Stimulated activated CD8-positive, alpha-beta memory T cell treated with anti-CD3 and anti-CD28 coated beads, Interleukin-2, amount 100 ng/mL, for 1 hour (primary cell): Measurements from ENCODE around the gene KIAA1328.

Source experiments
- DNase-seq, 2 donors: peaks; one replicate each; pipeline ENCODE4 v3.0.0-alpha.2; 2020; ENCODE audit warnings: low read depth in 2 of 2

KIAA1328 gene

DNA sequence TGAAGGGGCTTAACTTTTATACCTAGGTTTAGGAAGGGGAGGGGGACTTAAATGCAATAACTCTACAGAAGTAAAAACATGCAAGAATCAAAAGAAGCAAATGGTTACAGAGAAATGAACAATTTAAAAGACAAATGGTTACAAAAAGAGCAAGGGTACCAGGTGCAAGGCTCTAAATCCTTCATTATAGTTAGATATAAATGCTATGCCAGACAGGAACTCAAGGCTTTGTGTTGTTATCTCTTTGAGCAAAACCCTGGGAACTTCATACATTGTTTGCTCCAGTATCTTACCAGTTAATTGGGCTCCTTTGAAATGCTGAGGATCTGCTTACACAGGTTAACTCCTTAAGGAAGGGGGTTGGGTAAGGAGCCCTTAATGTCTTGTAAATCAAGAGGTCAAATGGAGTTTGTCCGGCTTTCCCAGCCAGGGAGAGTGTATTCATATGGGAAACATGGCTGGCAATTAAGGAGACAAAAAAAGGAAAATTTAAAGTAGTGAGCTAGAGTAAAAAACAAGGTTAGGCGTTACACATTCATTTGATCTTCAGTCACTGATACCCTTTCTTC is 389.2 kb downstream of the KIAA1328 start:
- no peak for DNase-seq

DNA sequence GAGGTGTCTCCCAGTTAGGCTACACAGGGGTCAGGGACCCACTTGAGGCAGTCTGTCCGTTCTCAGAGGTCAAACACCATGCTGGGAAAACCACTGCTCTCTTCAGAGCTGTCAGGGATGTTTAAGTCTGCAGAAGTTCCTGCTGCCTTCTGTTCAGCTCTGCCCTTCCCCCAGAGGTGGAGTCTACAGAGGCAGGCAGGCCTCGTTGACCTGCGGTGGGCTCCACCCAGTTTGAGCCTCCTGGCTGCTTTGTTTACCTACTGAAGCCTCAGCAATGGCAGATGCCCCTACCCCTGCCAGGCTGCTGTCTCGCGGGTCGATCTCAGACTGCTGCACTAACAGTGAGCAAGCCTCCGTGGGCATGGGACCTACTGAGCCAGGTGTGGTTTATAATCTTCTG is 390.3 kb downstream of the KIAA1328 start:
- DNase-seq, result no peak

DNA sequence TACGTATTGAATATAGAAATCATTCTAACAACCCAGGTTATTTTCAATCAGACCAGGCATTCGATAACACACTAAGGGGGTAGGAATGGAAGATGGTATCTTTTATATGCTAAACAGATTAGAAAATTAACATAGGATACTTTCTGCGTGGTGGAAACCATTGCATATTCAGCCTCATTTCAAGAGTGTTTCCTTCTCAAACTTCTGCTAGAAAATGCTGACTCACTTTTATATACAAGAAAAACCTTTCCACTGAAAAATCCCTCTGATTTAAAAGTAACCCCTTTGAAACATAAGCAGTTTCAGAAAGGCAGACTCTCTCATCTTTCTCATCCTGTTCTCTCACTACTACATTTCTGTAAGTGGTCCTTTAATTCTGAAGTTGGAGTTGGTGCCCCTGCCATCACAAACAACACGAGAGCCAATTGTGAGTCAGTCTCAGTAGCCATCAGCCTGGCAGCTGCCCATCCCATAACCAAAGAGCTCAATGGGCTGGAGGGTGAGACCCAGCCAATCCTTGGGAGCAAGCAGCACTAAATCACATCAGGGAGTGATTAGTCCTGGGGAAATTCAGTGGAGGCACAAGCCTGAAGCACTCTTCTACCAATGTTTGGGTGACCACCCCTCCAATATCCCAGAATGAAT is 393.5 kb downstream of the KIAA1328 start:
- DNase-seq, result no peak

DNA sequence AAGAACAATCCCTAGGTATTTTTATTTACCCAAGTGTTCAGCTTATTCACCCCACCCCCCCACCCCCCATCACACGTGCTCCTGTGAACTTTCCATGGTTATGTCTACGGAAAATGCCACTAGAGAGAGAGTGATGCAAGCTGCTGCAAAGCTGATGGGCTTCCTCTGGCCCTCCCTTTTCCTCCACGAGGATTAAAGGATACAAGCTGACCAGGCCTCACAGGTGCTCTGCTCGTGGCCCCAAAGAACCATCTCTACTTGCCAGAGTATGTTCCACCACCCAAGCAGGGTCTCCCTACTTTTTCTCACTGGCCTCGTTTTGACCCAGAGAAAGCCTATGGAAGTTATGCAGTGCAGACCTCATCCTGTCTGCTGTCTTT is 394.1 kb downstream of the KIAA1328 start:
- no peak for DNase-seq

DNA sequence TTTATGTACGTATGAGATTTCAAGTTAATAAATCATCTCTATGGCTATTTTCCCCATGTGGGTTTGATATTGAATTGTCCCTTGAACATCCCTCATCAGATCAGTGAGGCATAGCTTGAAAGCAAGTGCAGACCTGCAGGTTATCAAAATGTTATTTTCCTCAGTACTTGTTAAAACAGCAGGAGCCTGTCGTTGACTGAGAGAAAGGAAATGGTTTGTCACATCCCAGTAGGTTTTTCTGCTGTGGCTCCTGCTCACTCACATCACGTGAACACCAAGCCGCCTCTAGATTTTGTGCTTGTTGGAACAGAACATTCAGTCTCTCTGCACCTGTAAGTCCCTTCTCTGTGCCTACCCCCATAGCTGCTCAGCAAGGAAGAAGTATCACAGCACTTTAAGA is 396.4 kb downstream of the KIAA1328 start:
- DNase-seq, result no peak

DNA sequence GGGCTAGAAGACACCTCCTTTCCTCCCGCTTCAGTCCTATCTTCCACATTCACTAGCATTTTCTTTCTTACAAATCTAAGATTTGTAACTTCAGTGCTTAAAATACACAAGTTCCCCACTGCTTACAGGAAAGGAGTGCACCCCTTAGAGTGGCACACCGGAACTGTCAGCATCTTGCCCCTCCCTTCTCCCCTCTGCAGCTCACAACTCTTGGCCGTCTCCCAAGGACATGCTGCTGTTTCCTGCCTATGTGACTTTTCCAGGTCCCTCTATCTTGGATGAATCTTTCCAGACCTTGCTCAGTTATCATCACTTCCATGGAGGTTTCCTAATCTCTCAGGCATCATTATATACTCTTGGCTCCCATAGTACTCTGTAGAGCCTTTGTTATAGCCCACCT is 401.8 kb downstream of the KIAA1328 start:
- no peak for DNase-seq

DNA sequence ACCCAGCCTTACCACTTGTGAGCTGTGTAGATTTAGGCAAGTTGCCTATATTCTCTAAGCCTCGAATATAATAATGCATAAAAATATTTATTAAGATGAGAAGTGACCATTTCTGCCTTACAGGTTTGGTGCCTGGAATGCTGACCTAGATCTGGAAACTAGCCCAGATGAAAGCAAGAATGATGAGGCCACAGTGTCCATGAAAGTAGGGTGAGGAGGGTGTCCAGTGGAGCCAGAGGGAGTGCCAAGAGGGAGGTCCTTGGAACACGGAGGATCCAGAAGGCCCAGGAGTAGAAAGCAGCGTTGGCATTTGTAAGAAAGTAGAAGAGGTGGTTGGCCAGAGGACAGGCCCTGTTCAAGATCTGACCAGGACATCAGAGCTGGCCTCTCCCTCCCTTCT is 402.3 kb downstream of the KIAA1328 start:
- no peak for DNase-seq

DNA sequence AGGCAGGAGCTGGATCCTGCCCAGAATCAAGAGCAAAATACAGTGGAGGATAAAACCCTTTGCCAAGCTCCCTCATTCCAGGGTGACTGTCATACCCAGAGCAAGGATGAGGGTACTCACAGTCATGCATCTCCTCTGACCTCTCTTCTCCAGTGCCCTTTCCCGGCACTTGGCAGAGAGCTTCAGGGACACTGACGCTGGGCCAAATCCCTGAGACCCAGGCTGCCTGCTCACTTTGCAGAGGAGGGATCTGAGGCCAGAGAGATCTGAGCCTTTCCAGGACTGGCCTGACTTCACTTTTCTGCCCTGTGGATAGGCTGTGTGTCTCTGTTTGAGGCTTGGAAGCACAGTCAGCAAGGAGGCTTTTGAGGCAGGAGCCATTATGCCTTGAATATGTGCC is 406.7 kb downstream of the KIAA1328 start:
- DNase-seq, result no peak

DNA sequence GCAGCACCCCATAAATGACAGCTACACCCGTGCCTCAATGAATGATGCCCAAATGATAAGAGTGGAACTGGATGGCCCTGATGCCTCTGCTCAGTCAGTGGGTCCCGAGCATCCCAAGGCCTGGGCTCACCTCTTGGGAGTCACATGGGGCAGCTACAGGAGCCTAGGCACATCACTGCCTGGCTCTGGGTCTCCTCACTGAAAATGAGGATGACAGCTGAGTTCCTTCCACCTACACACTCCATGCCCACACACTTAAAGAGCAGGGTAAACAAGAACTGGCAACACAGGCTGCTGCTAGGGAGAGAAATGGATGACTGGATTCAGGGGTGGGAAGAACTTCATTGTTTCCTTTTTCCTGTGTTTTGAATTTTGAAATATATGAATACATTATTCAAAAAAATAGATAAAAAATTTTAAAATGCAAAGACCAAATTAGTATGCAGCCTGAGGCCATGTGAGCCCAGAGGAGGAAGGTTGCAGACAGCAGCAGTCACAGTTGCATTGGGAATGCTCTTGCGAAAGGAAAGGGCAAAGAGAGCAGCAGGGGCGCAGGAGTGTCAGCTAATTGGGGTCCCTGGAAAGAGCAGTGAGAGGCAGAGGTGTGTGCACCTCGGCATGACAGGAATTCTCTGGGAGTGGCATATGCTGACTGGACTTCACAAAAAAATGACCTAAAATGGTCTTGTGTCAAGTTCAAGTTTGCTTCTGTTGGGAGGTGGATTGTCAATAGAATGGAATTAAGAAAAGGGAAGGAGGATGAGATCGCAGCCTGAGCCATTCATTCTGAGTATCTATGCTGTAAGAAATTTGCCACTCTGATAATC is 409.6 kb downstream of the KIAA1328 start:
- no peak for DNase-seq

DNA sequence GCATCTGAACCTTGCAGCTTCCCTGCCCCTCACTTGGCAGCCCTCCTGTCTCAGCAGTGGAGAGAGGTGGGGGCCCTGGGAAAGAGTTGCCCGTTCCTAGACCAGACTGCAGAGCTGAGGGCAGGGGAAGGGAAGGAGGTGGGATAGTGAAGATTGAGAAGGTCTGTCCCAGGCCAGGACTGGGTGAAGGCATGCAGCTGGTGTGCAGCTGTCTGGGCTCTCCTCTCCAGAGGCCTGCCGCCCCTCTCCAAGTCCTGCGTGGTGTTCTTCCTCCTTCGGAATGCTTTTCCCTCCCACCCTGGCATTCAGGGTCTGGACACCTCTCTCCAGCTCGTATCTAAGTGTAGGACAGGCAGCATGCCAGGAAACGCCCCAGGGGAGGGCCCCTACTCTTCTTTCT is 413.2 kb downstream of the KIAA1328 start:
- no peak for DNase-seq

DNA sequence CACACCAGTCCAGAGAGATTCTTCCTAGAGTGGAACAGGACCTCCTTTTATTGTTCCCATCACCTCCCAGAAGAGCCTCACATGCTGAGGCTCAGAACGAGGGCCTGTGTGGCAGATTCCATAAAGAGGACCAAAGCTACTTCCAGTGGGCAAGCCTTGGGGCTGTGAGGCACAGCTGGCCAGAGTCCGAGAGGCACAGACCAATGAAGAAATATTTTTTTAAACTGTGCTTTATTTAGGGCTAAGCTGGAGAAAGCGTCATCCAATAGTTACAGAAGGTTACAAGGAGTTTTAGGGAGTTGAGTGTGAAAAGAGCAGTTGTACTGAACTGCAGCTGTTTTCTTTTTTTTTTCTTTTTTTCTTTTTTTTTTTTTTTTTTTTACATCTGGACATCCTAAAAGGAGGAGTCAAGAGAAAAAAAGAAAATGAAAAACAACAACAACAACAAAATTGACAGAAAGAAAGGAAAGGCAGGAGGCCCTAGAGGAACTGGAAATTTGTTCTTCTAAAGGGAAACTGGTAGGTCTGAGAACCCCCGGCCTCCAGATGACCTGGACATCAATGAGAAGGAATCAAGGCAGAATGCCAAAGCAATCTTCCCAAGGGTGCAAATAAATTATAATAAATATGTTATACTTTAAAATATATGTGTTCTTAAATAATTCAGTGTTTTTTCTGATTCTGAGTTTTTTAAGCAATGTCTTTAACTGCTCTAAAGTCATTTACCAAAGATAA is 414.1 kb downstream of the KIAA1328 start:
- DNase-seq, result no peak

DNA sequence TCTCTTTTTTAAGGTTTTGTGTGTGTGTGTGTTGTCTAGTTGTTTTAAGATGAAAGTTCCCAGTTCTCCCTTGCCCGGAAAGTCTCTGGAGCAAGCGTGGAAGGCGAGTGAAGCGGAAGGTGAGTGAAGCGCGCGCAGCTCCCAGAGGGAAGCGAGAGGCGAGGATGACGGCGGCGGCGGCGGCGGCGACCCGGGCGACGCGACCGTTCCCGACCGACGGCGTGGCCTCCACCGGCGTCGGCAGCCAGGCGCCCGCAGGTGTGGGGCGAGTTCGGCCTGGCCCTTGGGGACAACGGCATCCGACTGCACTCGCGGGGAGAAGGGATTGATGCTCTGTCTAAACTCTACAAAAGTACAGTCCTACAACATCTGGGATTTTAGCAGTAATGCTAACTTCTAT is 414.8 kb downstream of the KIAA1328 start:
- no peak for DNase-seq

DNA sequence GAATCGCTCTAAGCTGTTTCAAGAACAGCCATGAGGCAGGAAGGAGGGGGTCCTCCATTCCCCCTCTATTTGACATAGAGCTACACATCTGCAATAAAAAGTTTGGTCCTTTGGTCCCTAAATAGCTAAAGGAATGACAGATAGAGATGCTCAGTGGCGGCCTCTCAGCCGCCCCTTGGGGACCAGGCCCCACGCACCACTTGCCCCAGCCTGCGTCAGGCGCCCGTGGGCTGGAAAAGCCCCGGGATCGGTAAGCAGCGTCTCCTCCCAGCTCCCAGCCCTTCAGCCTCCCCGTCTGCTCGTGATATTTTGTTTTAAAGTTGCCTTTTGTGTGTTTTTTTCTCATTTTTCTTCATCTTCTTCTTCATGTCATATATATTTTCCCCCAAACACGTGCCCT is 415.7 kb downstream of the KIAA1328 start:
- DNase-seq, result no peak

DNA sequence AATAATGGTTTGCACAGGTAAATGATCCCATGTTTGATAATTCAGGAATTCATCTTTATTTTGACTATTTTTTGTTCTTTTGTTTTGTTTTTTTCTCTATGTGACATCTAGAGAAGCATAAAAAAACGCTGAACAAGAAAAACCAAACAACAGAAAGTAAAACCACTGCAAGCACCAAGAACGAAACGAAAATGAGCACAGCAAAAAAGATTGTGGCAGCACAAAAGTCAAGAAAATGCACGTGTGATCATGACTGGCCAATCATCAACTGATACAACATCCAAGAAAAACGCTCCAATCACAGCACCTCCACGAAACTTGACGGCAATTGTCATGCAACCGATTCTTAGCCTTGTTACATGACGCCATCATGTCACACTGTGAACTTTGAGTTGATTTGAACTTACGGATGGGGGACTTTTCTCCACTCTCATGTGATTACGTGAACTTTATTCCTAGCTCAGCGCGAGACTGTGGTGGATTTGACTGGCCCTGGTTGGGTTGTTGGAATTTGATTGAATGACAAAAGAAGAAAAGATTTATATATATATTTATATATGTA is 417.9 kb downstream of the KIAA1328 start:
- DNase-seq, result no peak

DNA sequence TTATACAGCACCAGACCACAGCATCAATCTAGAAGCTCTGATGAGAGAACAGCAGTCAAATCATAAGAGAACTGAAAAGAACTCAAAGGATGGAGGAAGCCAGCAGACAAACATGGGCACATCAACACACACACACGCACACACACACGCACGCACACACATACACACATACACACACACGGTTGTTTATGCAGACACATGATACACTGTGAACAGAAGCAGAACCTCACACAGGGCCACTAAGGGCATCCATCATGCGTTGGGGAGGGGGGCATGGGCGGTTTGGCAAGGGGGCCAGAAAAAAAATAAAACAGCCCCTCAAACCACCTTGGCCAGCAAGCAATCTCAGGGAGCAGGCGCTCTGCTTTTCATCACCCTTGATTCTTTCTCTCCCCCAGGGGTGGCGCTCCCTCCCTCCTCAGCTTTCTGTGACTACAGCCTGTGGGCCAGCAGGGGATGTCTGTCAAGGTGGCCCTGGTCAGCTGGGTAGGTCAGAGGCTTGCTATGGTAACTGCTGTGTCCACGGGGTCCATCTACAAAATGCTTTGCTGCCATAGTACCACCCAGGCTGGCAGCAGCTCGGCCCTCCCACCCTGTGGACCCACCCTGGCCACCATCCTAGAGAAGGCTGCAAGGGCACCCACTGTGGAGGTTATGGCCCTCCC is 418.7 kb downstream of the KIAA1328 start:
- no peak for DNase-seq

DNA sequence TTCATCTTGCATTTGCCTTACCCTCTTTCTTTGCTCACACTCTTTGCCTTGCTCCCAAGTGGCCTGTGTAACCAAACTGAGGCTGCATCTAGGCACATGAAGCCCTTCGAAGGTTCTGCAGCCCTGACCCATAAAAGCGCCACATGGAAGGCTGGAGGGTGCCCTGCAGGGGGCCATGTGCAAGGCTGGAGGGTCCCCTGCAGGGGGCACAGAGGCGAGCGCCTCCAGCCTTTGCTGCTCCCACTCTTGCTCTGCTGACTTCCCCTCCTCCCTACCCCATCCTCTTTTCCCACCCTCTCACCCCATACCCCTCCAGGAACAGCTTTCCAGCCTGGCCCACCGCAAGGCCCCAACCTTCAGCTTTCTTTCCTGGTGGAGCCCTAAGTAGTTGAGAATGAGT is 419.4 kb downstream of the KIAA1328 start:
- DNase-seq, result no peak

DNA sequence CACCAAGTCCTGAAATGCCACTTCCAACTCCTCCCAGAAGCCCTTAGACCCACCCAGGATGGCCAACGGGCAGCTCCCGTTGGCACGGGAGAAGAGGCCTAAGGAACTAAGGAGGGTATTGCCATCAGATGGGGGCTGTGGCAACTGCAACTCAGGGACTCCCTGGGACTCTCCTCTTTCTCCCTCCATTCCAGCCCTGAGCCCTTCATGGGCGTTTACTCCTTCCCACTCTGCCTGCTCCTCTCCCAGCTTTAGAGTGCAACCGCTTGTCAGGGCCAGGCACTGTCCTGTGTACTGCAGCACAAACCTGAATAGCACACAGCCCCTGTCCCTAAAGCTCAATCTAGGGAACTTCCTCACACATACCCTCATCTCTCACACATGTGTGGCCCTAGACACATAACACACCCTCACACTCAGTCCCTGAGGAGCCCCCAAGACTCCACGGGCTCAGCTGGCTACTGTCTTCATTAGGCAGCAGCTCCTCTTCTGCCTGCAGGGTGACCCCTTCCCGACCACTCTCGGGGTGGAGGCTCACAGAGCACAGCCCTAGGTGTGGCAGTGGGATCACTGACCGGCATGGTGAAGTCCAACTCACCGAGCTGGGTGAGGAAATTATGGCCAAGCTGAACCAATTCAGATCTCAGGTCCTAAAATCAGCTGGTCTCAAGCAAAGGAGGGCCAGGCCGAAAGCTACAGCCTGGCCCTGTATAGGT is 420.4 kb downstream of the KIAA1328 start:
- DNase-seq, result no peak

DNA sequence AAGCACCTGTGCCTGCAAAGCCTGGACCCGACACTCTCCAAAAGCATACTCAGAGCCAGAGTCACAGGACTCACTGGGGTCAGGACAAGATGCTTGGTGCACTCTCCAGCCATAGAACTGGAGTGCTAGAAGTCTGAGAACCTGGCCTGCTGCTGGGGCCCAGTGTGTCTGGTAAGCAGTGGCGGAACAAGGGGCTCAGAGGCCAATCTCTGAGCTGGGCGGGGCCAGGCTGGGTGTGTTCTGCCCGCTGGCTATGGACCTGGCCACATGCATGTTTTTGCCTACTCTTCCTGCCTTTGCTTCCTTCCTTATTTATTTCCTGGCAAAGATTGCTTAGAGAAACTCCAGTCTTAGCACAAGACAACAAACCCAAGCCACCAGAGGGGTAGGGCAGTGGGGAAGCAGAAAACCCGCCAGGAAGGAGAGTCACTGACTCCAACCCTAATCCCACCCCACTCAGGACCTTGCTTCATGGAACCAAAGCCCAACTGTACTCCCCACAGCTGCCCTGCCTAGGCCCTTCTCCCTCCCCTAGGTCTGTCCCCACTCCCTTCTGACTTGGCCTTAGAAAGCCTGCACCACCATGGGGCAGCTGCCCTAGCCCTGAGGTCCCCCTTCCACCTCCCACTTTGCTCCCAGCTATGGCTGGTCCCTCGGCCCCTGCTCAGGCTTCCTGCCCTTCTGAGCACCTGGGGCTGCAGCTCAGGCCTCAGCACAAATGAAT is 421.1 kb downstream of the KIAA1328 start:
- no peak for DNase-seq

DNA sequence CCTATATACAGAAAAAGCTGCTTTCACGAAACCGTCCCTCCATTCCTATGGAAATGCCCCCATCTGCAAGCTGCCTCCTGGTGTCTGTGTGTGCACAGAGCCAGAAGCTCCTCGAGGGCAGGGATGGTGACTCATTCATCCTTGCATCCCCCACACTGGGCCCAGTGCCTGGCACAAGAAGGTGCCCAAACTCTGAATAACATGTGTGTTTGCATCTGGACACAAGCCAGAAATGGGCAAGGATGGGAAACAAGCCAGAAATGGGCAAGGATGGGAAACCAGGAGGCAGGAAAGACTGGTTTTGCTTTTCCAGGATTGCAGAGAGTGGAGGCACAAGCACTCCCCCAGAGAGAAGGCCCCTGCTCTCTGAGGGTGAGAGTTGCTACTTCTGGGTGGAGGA is 422.8 kb downstream of the KIAA1328 start:
- no peak for DNase-seq

DNA sequence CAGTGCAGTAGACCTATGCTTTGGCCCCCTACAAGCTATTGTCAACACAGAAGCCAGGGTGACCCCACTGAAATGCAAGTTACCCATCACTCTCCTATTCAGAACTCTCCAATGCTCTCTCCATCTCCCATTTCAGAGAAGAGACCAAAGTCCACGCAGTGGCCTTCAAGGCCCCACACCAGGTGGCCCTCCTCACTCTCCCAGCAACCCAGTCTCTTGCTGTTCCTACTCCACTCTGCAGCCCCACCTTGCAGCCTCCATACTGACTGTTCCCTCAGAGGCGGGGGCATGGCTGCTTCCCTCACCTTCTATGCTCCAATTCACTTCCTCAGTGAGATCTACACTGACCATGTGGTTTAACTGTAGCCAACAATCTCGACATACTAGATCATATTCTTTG is 423.4 kb downstream of the KIAA1328 start:
- no peak for DNase-seq
